Measurements from ENCODE around the gene RXRA. TPM values are rescaled to one million over a fixed set of nuclear protein-coding genes. Genes with fewer than 3 reads are reported as not detected.

The RXRA gene
- total RNA-seq, 6 donors from 2014 or later, result 43.8 to 92.7 (median 74.1) TPM

GRCh38 chr9:134483361-134484184 is 157.3 kb downstream of the RXRA start:
- 87 to 93% methylated on average over 16 to 21 of the region's 24 CpGs for WGBS, 2 donors
- Histone ChIP-seq H3K27ac (no peak overlapping the region), H3K4me3 (no peak overlapping the region), H3K9me3 (no peaks in the 10 kb centered on the region), H3K36me3 (no peaks in the 10 kb centered on the region), H3K4me1 (no peaks in the 10 kb centered on the region), H3K27me3 (no peaks in the 10 kb centered on the region)
- DNase-seq (peak in 1 of 2 donors; percentile 31), ATAC-seq (ENCODE audit: low FRiP score in 2 of 2) (no peak)
- no peak for TF ChIP-seq POLR2AphosphoS5 (IDR thresholded peaks at IDR 0.05)
- no peak for TF ChIP-seq POLR2A (IDR thresholded peaks at IDR 0.05)
- no peak for TF ChIP-seq CTCF (IDR thresholded peaks at IDR 0.05)
- no peak for TF ChIP-seq EP300 (IDR thresholded peaks at IDR 0.05)

- 84 to 88% methylated on average over 3 of the region's 3 CpGs for WGBS, 2 donors
Observed at GRCh38 chr9:134484479-134484878, 158.2 kb downstream of the RXRA start.

GRCh38 chr9:134485653-134486052 is 159.4 kb downstream of the RXRA start:
- WGBS, 2 donors, result 83 to 93% methylated on average over 5 to 8 of the region's 8 CpGs
- no peak overlapping the region for H3K27ac ChIP-seq
- H3K36me3 ChIP-seq, result no peaks in the 10 kb centered on the region
- ATAC-seq (ENCODE audit: low FRiP score in 2 of 2) (no peak), DNase-seq (no peak)
- no peaks in the 10 kb centered on the region for H3K4me1 ChIP-seq
- TF ChIP-seq EP300 (IDR thresholded peaks at IDR 0.05) (no peak), POLR2AphosphoS5 (IDR thresholded peaks at IDR 0.05) (no peak), POLR2A (IDR thresholded peaks at IDR 0.05) (no peak), CTCF (IDR thresholded peaks at IDR 0.05) (no peak)
- H3K9me3 ChIP-seq, result no peaks in the 10 kb centered on the region
- no peaks in the 10 kb centered on the region for H3K27me3 ChIP-seq
- no peak overlapping the region for H3K4me3 ChIP-seq

More at GRCh38 chr9:134484479-134484878, 158.2 kb downstream of the RXRA start:
- no peaks in the 10 kb centered on the region for H3K36me3 ChIP-seq
- no peak for ATAC-seq (ENCODE audit: low FRiP score in 2 of 2)
- no peaks in the 10 kb centered on the region for H3K4me1 ChIP-seq
- H3K9me3 ChIP-seq, result no peaks in the 10 kb centered on the region
- no peak for DNase-seq
- no peak overlapping the region for H3K4me3 ChIP-seq
- H3K27me3 ChIP-seq, result no peaks in the 10 kb centered on the region
- TF ChIP-seq POLR2A (IDR thresholded peaks at IDR 0.05), result no peak
- TF ChIP-seq CTCF (IDR thresholded peaks at IDR 0.05), result no peak
- H3K27ac ChIP-seq, result no peak overlapping the region

GRCh38 chr9:134486143-134486591 is 159.9 kb downstream of the RXRA start:
- Histone ChIP-seq H3K9me3 (no peaks in the 10 kb centered on the region), H3K36me3 (no peaks in the 10 kb centered on the region), H3K27ac (no peak overlapping the region), H3K4me3 (no peak overlapping the region), H3K4me1 (no peaks in the 10 kb centered on the region), H3K27me3 (no peaks in the 10 kb centered on the region)
- no peak for ATAC-seq (ENCODE audit: low FRiP score in 2 of 2)
- TF ChIP-seq CTCF (IDR thresholded peaks at IDR 0.05), result no peak
- TF ChIP-seq POLR2AphosphoS5 (IDR thresholded peaks at IDR 0.05), result no peak
- no peak for TF ChIP-seq EP300 (IDR thresholded peaks at IDR 0.05)
- no peak for TF ChIP-seq POLR2A (IDR thresholded peaks at IDR 0.05)
- DNase-seq, result peak in 1 of 2 donors; percentile 73
- WGBS, 2 donors, result 83 to 92% methylated on average over 8 to 16 of the region's 16 CpGs

- 72 to 83% methylated on average over 16 of the region's 16 CpGs for WGBS, 2 donors
- Histone ChIP-seq H3K4me3 (no peak overlapping the region), H3K27me3 (no peaks in the 10 kb centered on the region), H3K36me3 (no peaks in the 10 kb centered on the region), H3K27ac (no peak overlapping the region), H3K9me3 (no peaks in the 10 kb centered on the region), H3K4me1 (peaks cover 0 to under 1% (median 0%) of the 10 kb centered on the region in 4 donors)
- ATAC-seq (ENCODE audit: low FRiP score in 2 of 2) (no peak), DNase-seq (peak; percentile 9 to 47)
- TF ChIP-seq EP300 (IDR thresholded peaks at IDR 0.05) (no peak), POLR2A (IDR thresholded peaks at IDR 0.05) (no peak), POLR2AphosphoS5 (IDR thresholded peaks at IDR 0.05) (no peak), CTCF (IDR thresholded peaks at IDR 0.05) (no peak)
Observed at GRCh38 chr9:134486596-134486995, 160.3 kb downstream of the RXRA start.

All from upper lobe of left lung (tissue), 6 donors.